Testis (tissue), 2 donors: ENCODE measurements around the gene CPA4.

Source experiments
- CTCF ChIP-seq, 3 experiments: fragments of 450-650 bp in 2 of 3; fragments of 200-600 bp in 1 of 3; sonication (generic) in 1 of 3; IDR thresholded peaks; one replicate each; pipeline ENCODE4 v1.5.1; 2016 to 2019; ENCODE audit warnings: antibody characterized with exemption in 3 of 3, mild to moderate bottlenecking in 2 of 3, moderate library complexity in 1 of 3
- POLR2A ChIP-seq: fragments of 450-650 bp; IDR thresholded peaks from one replicate; pipeline ENCODE4 v1.6.1; 2017; ENCODE audit warnings: antibody characterized with exemption, mild to moderate bottlenecking, moderate library complexity

GRCh38 chr7:130365511-130366441 lies 72.8 kb downstream of the CPA4 start:
- TF ChIP-seq POLR2A: no peak
- no peak for TF ChIP-seq CTCF (IDR thresholded peaks at IDR 0.05)
